Stimulated activated CD4-positive, alpha-beta T cell treated with anti-CD3 and anti-CD28 coated beads, TNF-alpha, amount 100 ng/mL, for 24 hours (primary cell): ENCODE results near the gene RAP1A.
A peak's percentile ranks its signal among the peaks of the same experiment; 100 is the strongest.

Source experiments
- DNase-seq, 3 experiments: peaks; one replicate each; pipeline ENCODE4 v3.0.0-alpha.2; 2020; ENCODE audit warnings: low read depth in 3 of 3

The RAP1A gene

GRCh38 chr1:111619635-111620440 is at the start of gene RAP1A:
Gene RAP1A (plus strand): TSS chr1:111619789. CDS start chr1:111691361, 71,572 bp downstream.
- peak; percentile 92 to 98 (median 93) for DNase-seq

DNA sequence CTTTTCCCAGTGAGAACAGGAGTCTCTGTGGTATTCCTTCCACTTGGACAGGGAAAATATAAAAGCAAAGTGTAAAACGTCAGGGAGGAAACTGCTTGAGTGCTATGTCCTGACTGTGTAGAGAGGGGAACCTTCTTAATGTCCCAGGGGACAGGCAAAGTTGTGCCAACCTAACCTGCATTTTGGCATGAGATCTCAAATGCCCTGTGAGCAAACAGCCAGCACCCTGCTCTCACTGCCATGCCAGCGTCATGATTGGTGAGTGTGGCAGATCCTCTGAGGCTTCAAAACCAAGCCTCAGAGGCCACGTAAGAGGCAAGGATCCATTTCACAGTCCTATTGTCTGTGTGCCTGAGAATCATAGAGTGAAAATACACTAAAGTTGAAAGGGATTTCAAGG is 49.7 kb upstream of the RAP1A start:
- no peak for DNase-seq

GRCh38 chr1:111570781-111571181 is 48.8 kb upstream of the RAP1A start:
- DNase-seq: peak in 2 of 3 experiments; percentile 17 to 21

- DNase-seq: no peak
Measured at GRCh38 chr1:111571239-111571638, 48.4 kb upstream of the RAP1A start.

- no peak for DNase-seq
Measured at GRCh38 chr1:111571987-111572386, 47.6 kb upstream of the RAP1A start.

DNA sequence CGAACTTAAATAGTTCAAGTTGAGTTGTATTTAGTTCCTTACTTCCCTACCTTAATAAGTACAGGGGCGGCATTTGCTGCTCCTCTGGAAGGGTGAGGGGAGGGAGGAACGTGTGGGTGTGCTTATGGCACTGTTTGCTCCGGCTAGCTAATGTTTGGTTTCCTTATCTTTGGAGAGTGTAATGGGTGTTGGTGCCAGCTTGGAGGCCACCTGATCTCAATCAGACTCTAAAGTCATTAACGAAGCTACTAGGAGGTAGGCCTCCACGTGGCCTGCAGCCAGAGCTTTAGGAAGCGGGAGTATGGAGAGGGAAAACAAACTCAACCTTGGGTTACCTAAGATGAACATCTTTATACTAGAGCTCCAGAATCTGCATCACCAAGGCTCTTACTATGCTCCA is 43.0 kb upstream of the RAP1A start:
- no peak for DNase-seq

DNA sequence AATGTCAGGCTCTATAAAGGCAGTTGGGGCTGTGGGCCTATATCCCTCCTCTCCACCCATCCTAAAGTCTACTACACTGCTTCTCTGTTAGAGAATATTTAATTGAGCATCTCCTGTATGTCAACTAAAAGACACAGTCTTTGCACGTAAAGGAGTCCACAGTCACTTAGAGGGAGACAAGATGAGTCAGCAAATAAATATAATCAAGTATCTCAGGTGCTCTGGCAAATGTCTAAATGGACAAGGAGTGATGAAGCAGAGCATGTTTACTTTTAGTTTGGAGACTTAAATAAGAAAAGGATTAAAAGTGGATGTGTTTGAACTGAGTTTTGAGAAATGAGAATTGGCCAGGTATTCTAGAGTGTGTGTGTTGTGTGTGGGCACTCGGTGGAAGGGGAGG is 41.8 kb upstream of the RAP1A start:
- no peak for DNase-seq

DNA sequence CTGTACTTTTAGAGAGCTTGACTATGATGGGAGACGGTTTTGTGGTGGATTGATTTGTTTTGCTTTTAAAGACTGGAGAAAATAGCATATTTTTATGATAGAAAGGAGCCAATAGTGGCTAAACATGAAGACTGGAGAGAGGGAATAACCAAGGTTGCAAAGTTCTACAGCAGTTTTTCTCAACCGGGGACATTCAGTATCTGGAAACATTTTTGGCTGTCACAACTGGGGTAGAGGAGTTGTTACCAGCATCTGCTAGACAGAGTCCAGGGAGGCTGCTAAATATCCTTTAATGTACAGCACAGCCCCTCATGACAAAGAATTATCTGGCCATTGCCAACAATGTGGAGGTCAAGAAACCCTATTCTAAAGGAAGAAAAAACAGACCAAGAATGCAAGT is 38.4 kb upstream of the RAP1A start:
- DNase-seq: no peak

GRCh38 chr1:111582016-111582415 is 37.6 kb upstream of the RAP1A start:
- DNase-seq: no peak

DNA sequence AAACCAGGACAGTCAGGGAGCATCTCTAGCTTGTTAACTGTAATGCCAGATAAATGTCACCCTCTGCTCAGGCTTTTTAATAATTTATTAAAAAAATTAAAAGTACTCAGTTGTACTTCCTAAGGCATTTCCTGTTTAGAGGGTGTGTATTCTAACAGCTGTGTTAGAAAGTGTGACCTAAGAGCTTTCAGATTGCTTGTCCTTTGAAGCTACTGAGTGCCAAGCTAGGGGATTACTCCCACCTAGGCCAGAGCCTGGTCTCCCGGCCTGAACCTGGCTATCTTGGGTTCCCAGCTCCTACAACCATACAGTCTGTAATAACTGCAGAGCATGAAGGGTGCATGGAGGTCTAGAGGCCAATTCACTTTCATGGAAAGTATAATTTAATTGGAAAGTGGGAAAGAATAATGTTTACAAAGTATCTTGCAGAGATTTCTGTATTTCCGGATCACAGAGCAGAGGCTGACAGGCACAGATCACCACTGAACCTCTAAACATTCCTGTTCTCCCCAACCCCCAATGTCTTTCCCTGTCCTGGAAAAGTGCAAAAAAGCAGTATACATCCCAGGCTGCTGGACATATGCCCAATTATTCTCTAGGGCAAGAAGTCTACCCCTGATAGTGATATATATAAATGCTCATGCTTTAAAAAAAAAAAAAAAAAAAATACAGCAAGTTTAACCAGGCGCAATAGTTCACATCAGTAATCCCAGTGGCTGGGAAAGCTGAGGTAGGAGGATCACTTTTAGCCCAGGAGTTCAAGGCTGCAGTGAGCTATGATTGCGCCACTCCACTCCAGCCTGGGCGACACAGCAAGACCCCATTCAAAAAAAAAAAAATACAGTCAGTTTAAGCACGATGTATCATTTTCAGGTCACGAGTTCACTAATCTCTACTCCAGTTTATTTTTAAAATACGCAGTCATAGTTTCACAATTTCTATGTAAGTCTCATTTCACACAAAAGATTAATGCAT is 36.7 kb upstream of the RAP1A start:
- DNase-seq: no peak

DNA sequence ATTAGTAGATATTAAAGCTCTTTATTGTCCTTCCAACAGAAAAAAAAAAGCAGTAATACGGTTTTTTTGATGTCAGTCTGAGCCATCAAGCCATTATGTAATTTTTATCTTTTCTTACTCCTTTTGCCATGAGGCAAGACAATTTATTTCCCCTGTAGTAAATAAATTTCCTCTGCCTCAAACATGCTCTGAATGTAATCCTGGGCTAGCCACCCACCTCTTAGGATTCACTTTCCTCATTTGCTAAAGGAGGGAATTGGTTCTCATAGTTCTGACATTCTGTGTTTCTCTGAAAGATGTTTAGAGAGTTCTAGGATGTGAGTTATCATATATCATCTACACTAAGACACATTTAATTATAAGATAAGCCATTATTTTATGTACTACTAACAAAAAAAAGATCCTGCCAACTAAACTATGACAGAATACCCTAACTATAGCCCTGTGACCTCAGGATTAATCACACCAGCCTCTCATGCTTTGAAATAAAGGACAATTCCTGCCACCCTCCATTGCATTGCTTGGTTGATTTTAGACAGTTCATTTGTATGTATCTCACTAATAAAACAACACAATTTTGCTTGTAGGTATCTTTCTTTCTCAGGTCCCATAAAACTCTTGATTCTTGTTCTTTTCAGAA is 34.0 kb upstream of the RAP1A start:
- DNase-seq: no peak

DNA sequence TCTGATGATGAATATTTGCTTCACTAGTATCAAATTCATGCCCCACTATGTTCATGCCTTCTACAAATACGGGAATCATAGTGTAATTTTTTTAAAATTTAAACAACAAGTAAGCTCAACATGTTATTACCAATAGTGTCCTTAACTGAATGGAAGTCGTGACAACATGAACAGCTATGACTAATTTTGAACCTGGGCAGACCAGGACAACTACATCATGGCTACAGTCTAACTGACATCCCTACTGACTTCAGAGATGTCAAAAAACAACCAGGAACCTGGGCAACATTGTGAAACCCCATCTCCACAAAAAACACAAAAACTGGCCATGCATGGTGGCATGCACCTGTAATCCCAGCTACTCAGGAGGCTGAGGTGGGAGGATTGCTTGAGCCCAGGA is 33.5 kb upstream of the RAP1A start:
- no peak for DNase-seq

- DNase-seq: no peak
Measured at GRCh38 chr1:111587509-111588174, 31.9 kb upstream of the RAP1A start.

- DNase-seq: no peak
Measured at GRCh38 chr1:111591937-111592336, 27.7 kb upstream of the RAP1A start.

GRCh38 chr1:111592389-111593361 is 26.9 kb upstream of the RAP1A start:
- peak; percentile 90 to 98 (median 92) for DNase-seq

- no peak for DNase-seq
Measured at GRCh38 chr1:111593403-111594305, 25.9 kb upstream of the RAP1A start.

DNA sequence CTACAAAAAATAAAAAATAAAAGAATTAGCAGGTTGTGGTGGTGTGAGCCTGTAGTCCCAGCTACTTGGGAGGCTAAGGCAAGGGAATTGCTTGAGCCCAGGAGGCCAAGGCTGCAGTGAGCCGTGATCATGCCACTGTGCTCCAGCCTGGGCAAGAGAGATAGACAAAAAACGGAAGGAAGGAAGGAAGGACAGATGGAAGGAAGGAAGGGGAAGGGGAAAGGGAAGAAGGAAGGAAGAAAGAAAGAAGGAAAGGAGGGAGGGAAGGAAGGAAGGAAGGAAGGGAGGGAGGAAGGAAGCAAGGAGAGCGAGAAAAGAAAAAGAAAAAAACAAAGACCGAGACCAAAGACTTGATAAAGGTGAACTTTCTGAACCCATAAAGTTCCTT is 25.3 kb upstream of the RAP1A start:
- no peak for DNase-seq

DNA sequence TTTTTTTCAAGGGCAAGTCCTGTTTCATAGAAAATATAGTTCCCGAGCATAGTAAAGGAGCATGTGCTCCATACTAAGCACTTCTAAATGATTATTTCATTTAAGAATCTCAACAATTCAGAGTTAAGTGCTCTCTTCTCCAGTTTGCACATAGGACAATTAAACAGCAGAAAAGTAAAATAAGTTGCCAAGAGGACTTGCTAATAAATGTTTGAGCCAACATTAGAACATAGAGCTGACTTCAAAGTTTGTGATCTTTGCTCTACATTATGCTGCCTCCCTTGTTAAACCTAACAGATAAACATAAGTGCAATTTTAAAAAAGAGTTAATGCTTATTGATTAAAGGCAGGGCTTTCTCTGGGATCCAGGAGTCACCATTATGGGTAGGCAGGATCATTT is 23.8 kb upstream of the RAP1A start:
- DNase-seq: no peak

DNA sequence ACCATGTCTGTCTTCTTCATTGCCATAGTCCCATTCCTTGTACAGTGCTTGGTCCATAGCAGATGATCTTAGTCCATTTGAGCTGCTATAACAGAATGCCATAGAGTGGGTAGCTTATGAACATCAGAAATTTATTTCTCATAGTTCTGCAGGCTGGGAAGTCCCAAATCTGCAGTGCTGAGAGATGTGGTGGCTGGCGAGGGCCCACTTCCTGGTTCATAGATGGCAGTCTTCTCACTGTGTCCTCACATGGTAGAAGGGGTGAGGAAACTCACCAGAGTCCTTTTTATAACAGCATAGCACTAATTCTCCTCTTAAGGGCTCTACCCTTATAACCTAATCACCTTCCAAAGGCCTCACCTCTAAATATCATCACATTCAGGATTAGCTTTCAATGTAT is 23.1 kb upstream of the RAP1A start:
- peak in 1 of 3 experiments; percentile 44 for DNase-seq
